Mesendoderm (in vitro differentiated cells): ENCODE results near the gene ZBED5.
"Not testable (repeated sequence)": the region's sequence is repeated elsewhere in the genome, so short reads cannot be mapped to it uniquely, and the experiment has no call there.

Experiments
- DNase-seq: peaks from one replicate; pipeline ENCODE4 v3.0.0; 2013
- H2AK5ac ChIP-seq: 2 replicates; pipeline ENCODE4 v1.6.1; 2013; ENCODE audit warnings: low read length, inconsistent platforms
- H2BK120ac ChIP-seq: 2 replicates; pipeline ENCODE4 v1.6.1; 2013; ENCODE audit warnings: low read depth, mild to moderate bottlenecking, low read length, moderate library complexity, mixed read lengths
- H2BK15ac ChIP-seq: replicated peaks from 2 replicates; pipeline ENCODE4 v1.6.1; 2013; ENCODE audit warnings: low read depth, mild to moderate bottlenecking, moderate library complexity
- H2BK5ac ChIP-seq: 2 replicates; pipeline ENCODE4 v1.6.1; 2013; ENCODE audit warnings: low read length, inconsistent platforms
- H3K18ac ChIP-seq: 2 replicates; pipeline ENCODE4 v1.6.1; 2013; ENCODE audit warnings: mild to moderate bottlenecking, low read length, mixed read lengths
- H3K23ac ChIP-seq: one replicate; pipeline ENCODE4 v1.6.1; 2013; ENCODE audit warnings: low read length
- H3K27ac ChIP-seq: 2 replicates; pipeline ENCODE4 v1.5.1; 2013; ENCODE audit warnings: low read depth, mild to moderate bottlenecking, inconsistent platforms, low read length, moderate library complexity
- H3K27me3 ChIP-seq: 2 replicates; pipeline ENCODE4 v1.6.1; 2013; ENCODE audit warnings: low read length, control low read depth, mild to moderate bottlenecking, inconsistent platforms; ENCODE audit not compliant: insufficient read depth, poor library complexity
- H3K36me3 ChIP-seq: 2 replicates; pipeline ENCODE4 v1.6.1; 2013; ENCODE audit warnings: low read length, inconsistent platforms; ENCODE audit not compliant: control insufficient read depth, insufficient read depth
- H3K4ac ChIP-seq: one replicate; pipeline ENCODE4 v1.6.1; 2013; ENCODE audit warnings: low read depth, mild to moderate bottlenecking, low read length, moderate library complexity
- H3K4me1 ChIP-seq: 2 replicates; pipeline ENCODE4 v1.6.1; 2013; ENCODE audit warnings: low read depth, low read length, inconsistent platforms; ENCODE audit not compliant: control insufficient read depth
- H3K4me2 ChIP-seq: 2 replicates; pipeline ENCODE4 v1.6.1; 2013; ENCODE audit warnings: low read length
- H3K4me3 ChIP-seq: 2 replicates; pipeline ENCODE4 v1.5.1; 2013; ENCODE audit warnings: mild to moderate bottlenecking, low read length
- H3K56ac ChIP-seq: one replicate; pipeline ENCODE4 v1.6.1; 2013; ENCODE audit warnings: low read length
- H3K79me1 ChIP-seq: 2 replicates; pipeline ENCODE4 v1.6.1; 2013; ENCODE audit warnings: low read length, inconsistent platforms
- H3K79me2 ChIP-seq: 2 replicates; pipeline ENCODE4 v1.6.1; 2013; ENCODE audit warnings: mild to moderate bottlenecking, low read length; ENCODE audit not compliant: control insufficient read depth, insufficient read depth
- H3K9ac ChIP-seq: 2 replicates; pipeline ENCODE4 v1.6.1; 2013; ENCODE audit warnings: low read length, inconsistent platforms
- H4K5ac ChIP-seq: one replicate; pipeline ENCODE4 v1.6.1; 2013; ENCODE audit warnings: low read length
- H4K8ac ChIP-seq: one replicate; pipeline ENCODE4 v1.6.1; 2013; ENCODE audit warnings: low read depth, mild to moderate bottlenecking, control low read depth, low read length, moderate library complexity
- WGBS: extraction: QIAGEN DNeasy Blood & Tissue Kit; methylation state at CpG from one replicate; pipeline ENCODE4 v1.1.7; 2013; ENCODE audit warnings: low lambda C conversion rate, missing lambda C conversion rate; ENCODE audit not compliant: insufficient coverage; ENCODE audit errors: extremely low coverage; 5-methylcytosine and 5-hydroxymethylcytosine counted together

The ZBED5 gene

DNA sequence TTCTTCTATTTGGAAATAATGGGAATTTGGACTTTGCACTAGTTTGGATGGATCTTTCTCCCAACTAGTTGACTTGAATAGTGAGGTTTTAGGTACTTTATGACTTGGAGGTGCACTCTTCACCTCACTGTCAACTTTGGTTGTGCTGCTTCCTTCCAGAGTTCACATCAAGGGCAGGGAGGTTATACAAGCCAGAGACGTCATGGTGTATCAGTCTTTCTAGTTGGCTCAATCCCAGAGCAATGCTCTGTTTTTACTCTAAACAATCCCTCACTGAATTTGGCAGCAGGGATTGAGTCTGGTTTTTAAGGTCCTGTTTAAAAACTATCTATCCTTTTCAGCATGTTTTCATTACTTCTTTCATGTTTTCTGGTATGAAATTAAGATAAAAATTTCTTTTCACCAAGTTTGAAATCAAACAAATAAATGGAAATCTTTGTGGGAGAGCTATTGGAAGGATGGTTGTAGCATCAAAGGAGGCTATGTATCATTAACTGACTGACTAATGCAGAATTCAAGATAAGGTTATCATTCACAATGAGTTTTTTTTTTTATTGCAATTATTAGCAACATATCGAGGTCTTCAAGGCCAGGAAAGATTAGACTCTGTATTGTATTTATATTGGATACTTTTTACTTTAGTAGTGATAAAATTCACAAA is 28.0 kb upstream of the ZBED5 start:
- H3K27me3 ChIP-seq = no peaks in the 10 kb centered on the region
- H4K8ac ChIP-seq = no peak overlapping the region
- H2BK15ac ChIP-seq = no peak overlapping the region
- H3K4ac ChIP-seq = no peak overlapping the region
- H2AK5ac ChIP-seq = no peak overlapping the region
- no peak overlapping the region for H3K4me2 ChIP-seq
- H3K23ac ChIP-seq = no peak overlapping the region
- DNase-seq = no peak
- H3K56ac ChIP-seq = no peak overlapping the region
- no peak overlapping the region for H2BK120ac ChIP-seq
- H3K4me3 ChIP-seq = no peak overlapping the region
- H3K9ac ChIP-seq = no peak overlapping the region
- no peak overlapping the region for H3K27ac ChIP-seq
- no peaks in the 10 kb centered on the region for H3K4me1 ChIP-seq
- H4K5ac ChIP-seq = no peak overlapping the region
- no peaks in the 10 kb centered on the region for H3K79me2 ChIP-seq
- H3K36me3 ChIP-seq = no peaks in the 10 kb centered on the region
- no peak overlapping the region for H3K18ac ChIP-seq
- H2BK5ac ChIP-seq = no peak overlapping the region
- H3K79me1 ChIP-seq = no peaks in the 10 kb centered on the region
- WGBS = no CpG with 5 or more reads among the region's 2 CpGs

DNA sequence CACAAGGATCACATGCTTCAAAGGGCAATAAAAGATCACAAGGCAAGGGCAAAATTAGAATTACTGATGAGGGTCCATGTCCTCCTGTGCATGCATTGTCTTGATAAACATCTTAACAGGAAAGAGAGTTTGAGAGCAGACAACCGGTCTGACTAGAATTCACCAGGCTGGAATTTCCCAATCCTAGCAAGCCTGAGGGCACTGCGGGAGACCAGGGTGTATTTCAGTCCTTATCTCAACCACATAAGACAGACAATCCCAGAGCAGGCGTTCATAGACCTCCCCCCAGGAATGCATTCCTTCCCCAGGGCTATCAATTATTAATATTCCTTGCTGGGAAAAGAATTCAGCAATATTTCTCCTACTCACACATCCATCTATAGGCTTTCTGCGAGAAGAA is 26.4 kb upstream of the ZBED5 start:
- not testable (repeated sequence) for H2BK5ac ChIP-seq, H3K4ac ChIP-seq, H3K9ac ChIP-seq, H4K8ac ChIP-seq, H2BK120ac ChIP-seq, H3K4me2 ChIP-seq, H3K23ac ChIP-seq, H3K18ac ChIP-seq, H2AK5ac ChIP-seq, H3K4me3 ChIP-seq, H3K79me2 ChIP-seq, H2BK15ac ChIP-seq, H4K5ac ChIP-seq, H3K27me3 ChIP-seq, H3K27ac ChIP-seq, H3K79me1 ChIP-seq, H3K4me1 ChIP-seq, H3K36me3 ChIP-seq, H3K56ac ChIP-seq
- DNase-seq = peak; percentile 8
- WGBS = no CpG with 5 or more reads among the region's 4 CpGs

- Histone ChIP-seq H4K8ac (no peak overlapping the region), H4K5ac (no peak overlapping the region), H3K79me1 (no peaks in the 10 kb centered on the region), H3K18ac (no peak overlapping the region), H3K4me3 (no peak overlapping the region), H2AK5ac (no peak overlapping the region), H3K4me2 (no peak overlapping the region), H3K36me3 (no peaks in the 10 kb centered on the region), H2BK5ac (no peak overlapping the region), H3K23ac (no peak overlapping the region), H3K4ac (no peak overlapping the region), H3K27ac (no peak overlapping the region), H3K9ac (no peak overlapping the region), H3K4me1 (no peaks in the 10 kb centered on the region), H2BK120ac (no peak overlapping the region), H3K56ac (no peak overlapping the region), H3K79me2 (no peaks in the 10 kb centered on the region), H3K27me3 (no peaks in the 10 kb centered on the region), H2BK15ac (no peak overlapping the region)
- no CpG with 5 or more reads among the region's 3 CpGs for WGBS
- no peak for DNase-seq
Measured at GRCh38 chr11:10881892-10882291, 24.0 kb upstream of the ZBED5 start.

DNA sequence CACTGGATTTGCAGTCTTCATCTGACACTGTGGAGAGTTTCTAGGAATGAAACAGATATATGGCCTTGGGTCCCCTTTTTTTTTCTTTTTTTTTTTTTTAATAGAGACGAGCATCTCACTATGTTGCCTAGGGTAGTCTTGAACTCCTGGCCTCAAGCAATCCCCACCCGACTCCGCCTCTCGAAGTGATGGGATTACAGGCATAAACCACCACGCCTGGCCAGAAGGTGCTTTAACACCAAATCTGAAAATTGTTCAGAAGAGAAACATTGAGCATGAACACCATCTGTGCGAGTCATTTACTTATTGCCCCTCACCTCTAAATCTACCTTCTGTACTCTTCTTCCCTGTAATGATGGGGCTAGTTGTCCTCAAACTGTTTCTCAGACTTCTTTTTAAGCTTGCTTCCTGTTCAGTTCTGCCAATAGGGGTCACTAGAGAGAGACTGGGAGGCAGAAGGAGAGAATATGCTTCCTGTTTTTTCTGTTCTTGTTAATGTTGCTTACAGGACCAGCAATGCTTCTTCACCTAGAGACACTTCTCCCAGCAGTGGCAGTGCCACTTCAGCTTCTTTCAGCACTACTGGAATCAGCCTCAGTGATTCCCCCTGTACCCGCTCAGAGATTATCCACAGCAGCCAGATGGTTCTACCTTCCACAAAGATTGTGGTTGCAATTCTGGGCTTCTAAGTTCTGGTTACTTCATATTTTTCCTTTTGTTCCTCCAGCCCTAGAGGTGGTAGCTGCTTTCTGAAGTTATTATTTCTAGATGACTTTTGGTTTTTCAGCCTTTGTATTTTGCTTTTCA is 20.8 kb upstream of the ZBED5 start:
- H3K56ac ChIP-seq = no peak overlapping the region
- H3K79me1 ChIP-seq = no peaks in the 10 kb centered on the region
- no peak overlapping the region for H2BK15ac ChIP-seq
- H3K18ac ChIP-seq = no peak overlapping the region
- no CpG with 5 or more reads among the region's 7 CpGs for WGBS
- H2BK5ac ChIP-seq = no peak overlapping the region
- no peak overlapping the region for H4K5ac ChIP-seq
- H3K4me2 ChIP-seq = no peak overlapping the region
- peak; percentile 90 for DNase-seq
- H3K79me2 ChIP-seq = no peaks in the 10 kb centered on the region
- H3K4me3 ChIP-seq = no peak overlapping the region
- no peak overlapping the region for H3K27ac ChIP-seq
- H4K8ac ChIP-seq = peak overlapping the region; percentile 81
- no peaks in the 10 kb centered on the region for H3K36me3 ChIP-seq
- H2BK120ac ChIP-seq = no peak overlapping the region
- H2AK5ac ChIP-seq = no peak overlapping the region
- no peak overlapping the region for H3K9ac ChIP-seq
- no peak overlapping the region for H3K4ac ChIP-seq
- H3K23ac ChIP-seq = no peak overlapping the region
- no peaks in the 10 kb centered on the region for H3K4me1 ChIP-seq
- H3K27me3 ChIP-seq = no peaks in the 10 kb centered on the region

DNA sequence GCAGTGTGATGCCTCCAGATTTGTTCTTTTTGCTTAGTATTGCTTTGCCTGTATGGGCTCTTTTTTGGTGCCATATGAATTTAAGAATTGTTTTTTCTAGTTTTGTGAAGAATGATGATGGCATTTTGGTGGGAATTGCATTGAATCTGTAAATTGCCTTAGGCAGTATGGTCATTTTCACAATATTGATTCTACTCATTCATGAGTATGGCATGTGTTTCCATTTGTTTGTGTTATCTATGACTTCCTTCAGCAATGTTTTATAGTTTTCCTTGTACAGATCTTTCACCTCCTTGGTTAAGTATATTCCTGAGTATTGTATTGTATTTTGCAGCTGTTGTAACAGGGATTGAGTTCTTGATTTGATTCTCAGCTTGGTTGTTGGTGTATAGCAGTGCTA is 18.3 kb upstream of the ZBED5 start:
- DNase-seq = no peak
- no peak overlapping the region for H4K5ac ChIP-seq
- no peak overlapping the region for H2BK15ac ChIP-seq
- no peak overlapping the region for H3K4me2 ChIP-seq
- H3K79me1 ChIP-seq = no peaks in the 10 kb centered on the region
- no peak overlapping the region for H4K8ac ChIP-seq
- no peaks in the 10 kb centered on the region for H3K79me2 ChIP-seq
- no peak overlapping the region for H2BK120ac ChIP-seq
- no peaks in the 10 kb centered on the region for H3K4me1 ChIP-seq
- no peak overlapping the region for H3K27ac ChIP-seq
- H3K23ac ChIP-seq = no peak overlapping the region
- no peaks in the 10 kb centered on the region for H3K27me3 ChIP-seq
- H3K4ac ChIP-seq = no peak overlapping the region
- no peak overlapping the region for H2AK5ac ChIP-seq
- no peak overlapping the region for H2BK5ac ChIP-seq
- no peak overlapping the region for H3K18ac ChIP-seq
- no peak overlapping the region for H3K9ac ChIP-seq
- no peak overlapping the region for H3K56ac ChIP-seq
- no peaks in the 10 kb centered on the region for H3K36me3 ChIP-seq
- no peak overlapping the region for H3K4me3 ChIP-seq
